ENCODE measurements around the gene TTC23.

DNA sequence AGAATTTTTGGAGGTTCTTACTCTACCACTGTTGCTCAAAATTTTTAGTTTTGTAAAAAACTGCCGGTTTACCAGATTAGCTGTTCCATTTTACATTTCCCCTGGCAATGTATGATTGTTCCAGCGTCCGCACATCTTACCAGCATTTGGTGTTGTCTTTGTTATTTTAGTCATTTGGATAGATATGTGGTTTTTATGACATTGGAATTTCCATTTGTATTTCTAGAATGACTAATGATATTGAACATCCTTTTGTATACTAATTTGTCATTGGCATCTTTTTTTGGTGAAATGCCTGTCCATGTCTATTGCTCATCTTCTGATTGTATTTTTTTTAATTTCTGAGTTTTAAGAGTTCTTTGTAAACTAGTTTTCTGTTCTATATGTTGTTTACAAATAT lies 30.4 kb upstream of the TTC23 start:
- TF ChIP-seq, protein P1, sequence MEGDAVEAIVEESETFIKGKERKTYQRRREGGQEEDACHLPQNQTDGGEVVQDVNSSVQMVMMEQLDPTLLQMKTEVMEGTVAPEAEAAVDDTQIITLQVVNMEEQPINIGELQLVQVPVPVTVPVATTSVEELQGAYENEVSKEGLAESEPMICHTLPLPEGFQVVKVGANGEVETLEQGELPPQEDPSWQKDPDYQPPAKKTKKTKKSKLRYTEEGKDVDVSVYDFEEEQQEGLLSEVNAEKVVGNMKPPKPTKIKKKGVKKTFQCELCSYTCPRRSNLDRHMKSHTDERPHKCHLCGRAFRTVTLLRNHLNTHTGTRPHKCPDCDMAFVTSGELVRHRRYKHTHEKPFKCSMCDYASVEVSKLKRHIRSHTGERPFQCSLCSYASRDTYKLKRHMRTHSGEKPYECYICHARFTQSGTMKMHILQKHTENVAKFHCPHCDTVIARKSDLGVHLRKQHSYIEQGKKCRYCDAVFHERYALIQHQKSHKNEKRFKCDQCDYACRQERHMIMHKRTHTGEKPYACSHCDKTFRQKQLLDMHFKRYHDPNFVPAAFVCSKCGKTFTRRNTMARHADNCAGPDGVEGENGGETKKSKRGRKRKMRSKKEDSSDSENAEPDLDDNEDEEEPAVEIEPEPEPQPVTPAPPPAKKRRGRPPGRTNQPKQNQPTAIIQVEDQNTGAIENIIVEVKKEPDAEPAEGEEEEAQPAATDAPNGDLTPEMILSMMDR (IDR thresholded peaks at IDR 0.05) = no peak
- TF ChIP-seq POLR2A (IDR thresholded peaks at IDR 0.05) = no peak

Data from thyroid gland (tissue), 4 donors.